Cerebellar nuclear complex (tissue), 1 donor: ENCODE measurements around the gene LAMB3.
A peak's percentile ranks its signal among the peaks of the same experiment; 100 is the strongest.
"Not testable (repeated sequence)": the region's sequence is repeated elsewhere in the genome, so short reads cannot be mapped to it uniquely, and the experiment has no call there.

ENCODE experiments used
- DNase-seq, 2 experiments: peaks; one replicate each; lab custom pipeline; 2025; lab: John Stamatoyannopoulos, UW

LAMB3 gene

GRCh38 chr1:209652121-209652735 lies at the start of gene LAMB3:
TSS of gene LAMB3 (minus strand) at chr1:209652425. CDS start at chr1:209650944, 1,481 bp downstream.
- no peak for DNase-seq

- not testable (repeated sequence) for DNase-seq
These were observed 48.5 kb upstream of the LAMB3 start for GRCh38 chr1:209700686-209701085.

DNA sequence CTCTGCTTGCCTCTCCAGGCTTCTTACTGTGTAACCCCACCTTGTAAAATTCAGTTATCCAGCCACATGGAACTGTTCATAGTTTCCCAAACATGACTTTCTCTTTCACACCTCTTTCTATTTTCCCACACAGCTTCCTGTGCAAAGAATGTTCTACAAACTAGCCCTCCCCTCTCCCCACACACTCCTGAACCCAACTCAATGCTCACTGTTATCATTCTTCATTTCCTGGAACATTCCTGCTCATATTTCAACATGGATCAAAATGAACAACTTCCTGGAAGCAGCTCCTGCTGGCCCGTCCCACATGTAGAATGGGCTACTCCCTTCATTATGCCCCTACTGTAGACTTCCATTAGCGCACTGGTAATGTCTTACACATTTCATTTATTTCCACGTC lies 44.9 kb upstream of the LAMB3 start:
- DNase-seq = no peak

DNA sequence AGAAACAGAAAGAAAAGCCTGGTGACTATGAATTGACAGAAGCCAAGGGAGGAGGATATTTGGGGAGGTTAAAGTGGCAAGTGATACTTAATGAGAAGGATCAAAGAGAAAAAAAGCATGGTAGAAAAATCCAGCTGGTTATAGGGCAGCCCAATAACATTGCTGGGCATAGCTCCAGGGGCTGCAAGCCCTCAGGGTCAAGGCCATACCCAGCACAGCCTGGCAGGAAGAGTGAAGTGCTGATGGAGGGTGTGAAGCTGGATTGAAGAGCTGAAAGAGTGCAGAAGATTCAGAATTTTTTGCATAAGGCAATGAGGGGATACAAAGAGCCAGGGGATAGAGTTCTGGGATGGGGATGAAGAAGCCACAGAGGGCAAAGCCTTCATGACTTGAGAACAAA lies 44.4 kb upstream of the LAMB3 start:
- DNase-seq = no peak

DNA sequence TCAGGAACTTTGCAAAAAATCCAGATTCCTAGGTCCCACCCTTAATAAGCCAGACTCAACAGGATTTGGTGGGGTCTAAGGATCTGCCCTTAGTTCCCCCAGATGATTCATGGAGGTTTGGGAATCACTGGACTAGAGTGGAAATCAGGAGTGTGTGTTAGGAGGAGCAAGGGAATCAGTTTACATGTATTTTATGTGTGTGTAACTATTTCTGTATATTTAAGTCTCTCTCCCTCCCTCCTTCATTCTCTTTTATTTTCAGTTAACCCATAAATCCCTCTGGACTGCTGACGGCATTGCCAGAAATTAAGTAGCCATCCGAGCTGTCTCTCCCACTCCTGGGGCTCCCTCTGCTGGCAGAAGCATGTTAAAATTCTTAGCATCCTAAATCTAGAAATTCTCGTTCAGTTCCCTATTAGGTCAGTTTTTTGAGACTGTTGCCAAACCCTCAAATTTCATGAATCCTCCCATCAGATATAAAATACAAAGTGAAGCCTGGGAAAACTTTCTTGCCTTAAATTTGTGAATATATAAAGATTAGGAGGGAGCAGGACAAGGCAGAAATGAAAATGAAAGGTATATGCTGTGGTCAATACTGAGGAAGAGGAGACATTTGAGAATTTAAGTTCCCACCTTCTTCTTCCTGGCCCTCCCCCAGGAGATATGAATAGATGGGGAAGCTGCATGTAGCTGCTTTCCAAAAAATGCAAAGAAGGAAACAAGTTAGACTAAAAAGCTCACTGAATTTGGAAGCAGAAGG lies 40.7 kb upstream of the LAMB3 start:
- peak in 1 of 2 experiments; percentile 24 for DNase-seq

DNA sequence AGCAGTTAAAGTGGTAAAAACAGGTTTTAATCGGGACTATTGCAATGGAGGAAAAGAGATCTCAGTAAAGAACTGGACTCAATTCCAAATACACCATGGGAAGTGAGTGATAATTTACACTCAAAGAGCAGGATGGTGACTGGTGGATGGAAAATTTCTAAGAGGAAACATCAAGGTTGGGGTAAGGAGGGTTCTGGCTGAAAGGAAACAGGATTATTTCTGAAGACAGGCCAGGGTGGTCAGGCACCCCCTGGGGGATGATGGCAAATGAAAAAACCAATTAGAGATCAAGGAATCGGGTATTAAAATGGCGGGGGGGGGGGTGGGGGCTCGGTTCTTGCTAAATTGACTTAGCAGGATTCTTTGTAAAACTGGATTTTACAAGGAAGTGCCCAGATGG lies 40.1 kb upstream of the LAMB3 start:
- no peak for DNase-seq

GRCh38 chr1:209691237-209691636 lies 39.0 kb upstream of the LAMB3 start:
- DNase-seq = no peak

- DNase-seq = no peak
These were observed 37.3 kb upstream of the LAMB3 start for GRCh38 chr1:209689477-209689876.

GRCh38 chr1:209688746-209689234 lies 36.6 kb upstream of the LAMB3 start:
- no peak for DNase-seq

DNA sequence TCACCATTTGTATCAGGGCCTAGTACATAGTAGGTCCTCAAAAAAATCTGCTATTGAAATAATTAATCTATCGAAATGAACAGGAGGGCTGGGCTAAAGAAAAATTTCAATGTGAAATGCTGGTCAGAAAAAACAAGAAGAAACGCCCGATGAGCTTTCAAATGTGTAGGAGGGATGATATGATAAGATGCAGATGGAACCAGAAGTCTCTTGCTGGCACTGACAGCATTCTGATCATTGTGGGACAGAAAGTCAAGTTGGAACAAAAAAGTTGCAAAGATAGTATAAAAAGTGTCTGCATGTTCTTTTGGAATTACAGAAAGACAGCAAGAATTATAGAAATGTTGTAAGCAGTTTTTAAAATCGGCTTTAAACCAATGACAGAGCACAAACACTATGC lies 34.1 kb upstream of the LAMB3 start:
- no peak for DNase-seq

DNA sequence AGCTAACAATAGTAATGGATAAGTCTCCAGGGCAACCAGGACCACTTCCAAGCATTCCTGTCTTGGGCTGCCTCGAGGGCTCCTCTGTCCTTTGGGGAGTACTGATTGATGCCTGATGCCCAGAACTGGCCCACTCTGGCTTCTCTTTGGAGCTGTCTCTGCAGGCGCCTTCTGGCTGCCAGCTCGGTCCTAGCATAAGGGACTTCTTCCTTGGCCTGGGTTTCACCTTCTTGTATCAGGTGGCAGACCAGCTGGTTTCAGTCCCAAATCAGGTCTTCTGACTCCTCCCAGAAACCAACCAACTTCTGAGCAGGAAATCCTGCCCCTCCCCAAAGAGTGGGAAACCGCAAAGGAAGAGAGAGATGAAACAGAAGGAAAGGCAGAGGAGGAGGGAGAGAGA lies 33.6 kb upstream of the LAMB3 start:
- DNase-seq = no peak

DNA sequence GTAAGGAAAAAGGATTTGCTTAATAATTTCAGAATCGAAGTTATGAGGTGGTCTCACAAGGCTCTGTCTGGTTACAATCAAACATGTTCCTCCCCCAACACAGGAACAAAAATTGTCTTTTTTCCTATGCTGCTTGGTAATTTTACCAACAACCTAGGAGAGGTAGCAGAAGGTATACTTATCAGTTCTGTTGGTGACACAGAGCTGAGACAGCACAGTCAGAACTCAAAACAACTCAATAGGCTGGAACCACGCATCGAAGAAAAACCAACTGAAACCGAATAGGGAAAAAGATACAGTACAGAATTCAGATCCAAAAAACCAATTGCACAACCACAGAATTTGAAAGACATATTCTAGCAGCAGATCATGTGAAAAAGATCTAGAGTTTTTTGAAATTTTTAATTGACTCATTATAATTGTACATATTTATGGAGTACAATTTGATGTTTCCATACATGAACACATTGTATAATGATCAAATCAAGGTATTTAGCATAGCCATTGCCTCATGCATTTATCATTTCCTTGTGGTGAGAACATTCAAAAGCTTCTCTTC lies 26.8 kb upstream of the LAMB3 start:
- no peak for DNase-seq

- DNase-seq = no peak
These were observed 23.4 kb upstream of the LAMB3 start for GRCh38 chr1:209675565-209676154.

GRCh38 chr1:209674957-209675564 lies 22.8 kb upstream of the LAMB3 start, which contains the start of gene G0S2:
TSS of gene G0S2 (plus strand) at chr1:209675412. CDS start at chr1:209675685, 273 bp downstream.
- no peak for DNase-seq

GRCh38 chr1:209673631-209674417 lies 21.6 kb upstream of the LAMB3 start:
- DNase-seq = no peak

DNA sequence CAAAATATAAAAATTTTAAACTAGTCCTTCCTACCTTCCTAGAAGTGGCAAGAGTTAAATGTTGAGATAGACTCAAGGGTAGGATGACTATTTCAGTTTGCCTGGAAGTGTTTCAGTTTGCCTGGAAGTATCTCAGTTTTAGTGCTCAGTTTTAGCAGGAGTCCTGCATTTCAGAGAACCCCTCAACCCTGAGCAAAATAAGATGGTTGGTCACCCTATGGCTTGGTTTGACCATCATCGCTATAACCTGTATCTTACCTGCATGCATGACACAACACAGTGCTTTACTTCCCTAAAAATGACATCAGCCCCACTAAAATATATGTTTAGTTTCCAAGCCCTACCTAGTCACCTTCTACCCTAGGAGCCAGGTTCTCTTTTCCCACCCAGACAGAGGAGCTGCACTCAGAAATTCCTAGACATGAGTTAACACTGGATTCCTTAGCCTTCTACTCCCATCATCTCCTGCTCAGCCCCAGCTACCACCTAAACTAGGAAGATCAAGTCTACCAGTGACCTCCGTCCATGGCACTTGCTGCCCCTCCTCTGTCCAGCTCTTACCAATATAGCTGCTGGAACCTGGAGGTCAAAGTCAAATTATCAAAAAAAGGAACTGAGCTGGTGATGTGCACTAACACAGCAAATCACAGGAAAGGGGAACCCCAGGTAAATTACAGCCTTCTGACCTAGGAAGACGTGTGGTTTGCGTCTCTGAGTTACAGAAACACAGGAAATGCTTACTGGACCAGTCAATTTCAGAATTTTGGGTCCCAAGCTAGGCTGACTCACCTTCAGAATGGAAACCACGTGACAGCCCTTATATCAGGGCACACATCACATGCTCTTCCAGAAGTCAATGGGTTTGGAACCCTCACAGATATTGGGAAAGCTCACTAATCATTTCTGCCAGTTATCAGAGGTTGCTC lies 20.7 kb upstream of the LAMB3 start:
- no peak for DNase-seq

GRCh38 chr1:209670441-209671082 lies 18.3 kb upstream of the LAMB3 start:
- DNase-seq = no peak

DNA sequence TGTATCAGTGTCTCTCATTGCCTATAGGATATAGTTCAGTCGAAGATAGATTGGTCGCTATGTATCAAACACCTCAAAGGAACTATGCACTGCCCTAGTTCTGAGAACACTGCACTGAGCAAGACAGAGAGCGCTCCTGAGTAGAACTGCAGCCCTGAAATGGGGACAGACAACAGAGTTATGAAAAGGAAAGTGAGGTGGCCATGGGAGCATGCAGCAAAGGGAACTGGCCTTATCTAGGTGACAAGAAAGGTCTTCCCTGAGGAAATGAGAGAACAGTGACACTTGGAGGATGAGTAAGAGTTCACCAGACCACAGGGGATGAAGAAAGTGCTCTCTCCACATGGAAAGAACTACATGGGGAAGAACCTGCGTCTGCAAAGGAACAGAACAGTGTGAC lies 15.5 kb upstream of the LAMB3 start:
- no peak for DNase-seq

GRCh38 chr1:209667103-209667502 lies 14.9 kb upstream of the LAMB3 start:
- no peak for DNase-seq

- no peak for DNase-seq
These were observed 10.7 kb upstream of the LAMB3 start for GRCh38 chr1:209662879-209663327.
